SK-N-MC (cell line): Measurements from ENCODE around the gene EFCAB6.

Source experiments
- EZH2 ChIP-seq: fragments of 200-600 bp; sonication (generic); IDR thresholded peaks from one replicate; pipeline ENCODE4 v1.6.1; 2017; ENCODE audit warnings: antibody characterized with exemption
- FOXP2 ChIP-seq: optimal IDR thresholded peaks from 2 replicates; pipeline ENCODE3; 2011; ENCODE audit warnings: mild to moderate bottlenecking, moderate library complexity; ENCODE audit not compliant: insufficient read depth; ENCODE audit errors: extremely low read length, control extremely low read depth
- POLR2AphosphoS5 ChIP-seq: IDR thresholded peaks from 2 replicates; pipeline ENCODE4 v1.6.1; 2012; ENCODE audit warnings: mild to moderate bottlenecking, low read depth, low read length, borderline replicate concordance

- no peak for TF ChIP-seq EZH2
- TF ChIP-seq FOXP2: no peak
- no peak for TF ChIP-seq POLR2AphosphoS5
Observed at GRCh38 chr22:43826142-43827002, 14.3 kb upstream of the EFCAB6 start.
